PC-3 (cell line): ENCODE results near the gene CFLAR. TPM values are rescaled to one million over a fixed set of nuclear protein-coding genes. Genes with fewer than 3 reads are reported as not detected.

Source experiments
- ATAC-seq: fragments of 200-7000 bp; cut with Tn5 transposase; 2 replicates; pipeline ENCODE4 v1.9.1; 2020; ENCODE audit warnings: mild to moderate bottlenecking, moderate library complexity
- BruUV-seq: library from RNA; stranded (reverse); fragments of 400-500 nt; replicated peaks from 2 replicates; lab custom pipeline; 2021; lab: Mats Ljungman, UMichigan
- CTCF ChIA-PET: fragments of 300-600 bp; sonication (Branson Sonifier 250); formaldehyde crosslinking; loops from one replicate; lab custom pipeline; 2022; ENCODE audit warnings: antibody characterized with exemption; lab: Charles Lee
- POLR2A ChIA-PET: fragments of 300-600 bp; sonication (Branson Sonifier 250); formaldehyde crosslinking; loops from one replicate; lab custom pipeline; 2022; ENCODE audit warnings: antibody characterized with exemption; ENCODE audit not compliant: unreplicated experiment; lab: Charles Lee
- DNase-seq: peaks from one replicate; pipeline ENCODE4 v3.0.0-alpha.2; 2015
- H2AFZ ChIP-seq: fragments of 300-600 bp; sonication (generic); 2 replicates; pipeline ENCODE4 v1.6.0; 2016; ENCODE audit warnings: antibody characterized with exemption, low read length
- H3F3A ChIP-seq: fragments of 300-600 bp; sonication (generic); one replicate; pipeline ENCODE4 v1.6.0; 2017; ENCODE audit warnings: antibody characterized with exemption, low read length, control low read depth, mild to moderate bottlenecking; ENCODE audit not compliant: unreplicated experiment
- H3K27ac ChIP-seq: fragments of 300-600 bp; sonication (generic); 2 replicates; pipeline ENCODE4 v1.5.1; 2016; ENCODE audit warnings: mild to moderate bottlenecking, low read length
- H3K27me3 ChIP-seq: fragments of 300-600 bp; sonication (generic); 2 replicates; pipeline ENCODE4 v1.6.1; 2016; ENCODE audit warnings: low read length, mixed read lengths
- H3K36me3 ChIP-seq: fragments of 300-600 bp; sonication (generic); 2 replicates; pipeline ENCODE4 v1.6.1; 2016; ENCODE audit warnings: low read depth, mixed run types, low read length, mixed read lengths
- H3K4me1 ChIP-seq: fragments of 300-600 bp; sonication (generic); 2 replicates; pipeline ENCODE4 v1.5.1; 2016; ENCODE audit warnings: low read length; ENCODE audit not compliant: insufficient read depth
- H3K4me2 ChIP-seq: fragments of 300-600 bp; sonication (generic); 2 replicates; pipeline ENCODE4 v1.6.0; 2016; ENCODE audit warnings: low read length
- H3K4me3 ChIP-seq: fragments of 300-600 bp; sonication (generic); 2 replicates; pipeline ENCODE4 v1.5.1; 2016; ENCODE audit warnings: mild to moderate bottlenecking, low read length, mixed read lengths
- H3K79me2 ChIP-seq: fragments of 300-600 bp; sonication (generic); 2 replicates; pipeline ENCODE4 v1.6.1; 2017; ENCODE audit warnings: low read length, mixed read lengths
- H3K9ac ChIP-seq: fragments of 300-600 bp; sonication (generic); 2 replicates; pipeline ENCODE4 v1.6.0; 2016; ENCODE audit warnings: mild to moderate bottlenecking, low read length
- H3K9me2 ChIP-seq: fragments of 300-600 bp; sonication (generic); replicated peaks from 2 replicates; pipeline ENCODE4 v1.6.1; 2016; ENCODE audit warnings: mixed run types, low read length, mixed read lengths
- H3K9me3 ChIP-seq: fragments of 300-600 bp; sonication (generic); 2 replicates; pipeline ENCODE4 v1.6.1; 2016; ENCODE audit warnings: low read length, mixed read lengths
- H4K20me1 ChIP-seq: fragments of 300-600 bp; sonication (generic); 2 replicates; pipeline ENCODE4 v1.6.1; 2016; ENCODE audit warnings: low read length, mixed read lengths
- CTCF ChIP-seq: fragments of 300-600 bp; sonication (generic); conservative IDR thresholded peaks from 2 replicates; pipeline ENCODE4 v1.5.1; 2017; ENCODE audit warnings: antibody characterized with exemption, low read depth, mild to moderate bottlenecking, low read length
- EZH2 ChIP-seq: fragments of 300-600 bp; sonication (generic); IDR thresholded peaks from one replicate; pipeline ENCODE4 v1.6.1; 2017; ENCODE audit warnings: antibody characterized with exemption, mild to moderate bottlenecking, low read length; ENCODE audit not compliant: unreplicated experiment
- EZH2phosphoT487 ChIP-seq: fragments of 300-600 bp; sonication (generic); IDR thresholded peaks from 2 replicates; pipeline ENCODE4 v1.6.1; 2018; ENCODE audit warnings: mild to moderate bottlenecking, antibody characterized with exemption, low read length, borderline replicate concordance
- intact Hi-C: fragments of 100-400 bp; cut with micrococcal nuclease; formaldehyde crosslinking; loops from 2 replicates; pipeline ENCODE4 v1.9.0; 2023
- total RNA-seq: library from RNA; depleted of rRNA; stranded (reverse); fragments of >200 nt; gene quantifications from 2 replicates; pipeline ENCODE4 v1.2.3, GENCODE V29; 2014

CFLAR gene
- total RNA-seq, 1 experiment from 2014 or later, result 33.5 TPM

GRCh38 chr2:201139836-201140604 lies 24.1 kb downstream of the CFLAR start:
- BruUV-seq, result no TSS peak
- H3K9ac ChIP-seq, result no peak overlapping the region
- no peaks in the 10 kb centered on the region for H3K27me3 ChIP-seq
- POLR2A ChIA-PET, result no interaction called here
- no peaks in the 10 kb centered on the region for H3K79me2 ChIP-seq
- H3K9me2 ChIP-seq, result no peaks in the 10 kb centered on the region
- CTCF ChIA-PET, result no interaction called here
- DNase-seq (no peak), ATAC-seq (no peak)
- H4K20me1 ChIP-seq, result no peaks in the 10 kb centered on the region
- H2AFZ ChIP-seq, result no peak overlapping the region
- intact Hi-C loops, result no loop called here
- no peaks in the 10 kb centered on the region for H3K4me1 ChIP-seq
- H3K9me3 ChIP-seq, result no peaks in the 10 kb centered on the region
- no peak overlapping the region for H3K4me2 ChIP-seq
- no peak overlapping the region for H3K27ac ChIP-seq
- H3K36me3 ChIP-seq, result peaks cover 20% of the 10 kb centered on the region
- H3K4me3 ChIP-seq, result no peak overlapping the region
- no peak for TF ChIP-seq CTCF
- peaks cover 5% of the 10 kb centered on the region for H3F3A ChIP-seq

- ATAC-seq (no peak), DNase-seq (no peak)
- Histone ChIP-seq H3K9ac (no peak overlapping the region), H4K20me1 (no peaks in the 10 kb centered on the region), H3K4me1 (peaks cover 14% of the 10 kb centered on the region), H3K4me2 (no peak overlapping the region), H3K9me2 (no peaks in the 10 kb centered on the region), H3K79me2 (no peaks in the 10 kb centered on the region), H3K27ac (no peak overlapping the region), H3K36me3 (no peaks in the 10 kb centered on the region), H2AFZ (no peak overlapping the region), H3F3A (peaks cover 5% of the 10 kb centered on the region), H3K9me3 (no peaks in the 10 kb centered on the region), H3K4me3 (no peak overlapping the region), H3K27me3 (no peaks in the 10 kb centered on the region)
- no TSS peak for BruUV-seq
- intact Hi-C loops, result no loop called here
- ChIA-PET CTCF (no interaction called here), POLR2A (interaction anchor here (0.6 kb wide), 1 partner anchor 30 kb away, joined by 3 read pairs; no protein-coding TSS in a partner anchor)
- TF ChIP-seq EZH2phosphoT487 (no peak), CTCF (no peak), EZH2 (no peak)
Observed at GRCh38 chr2:201144101-201145051, 28.4 kb downstream of the CFLAR start.
